ENCODE data around the gene BICDL2. TPM values are rescaled to one million over a fixed set of nuclear protein-coding genes. Genes with fewer than 3 reads are reported as not detected.

The BICDL2 gene
- total and polyA plus RNA-seq, 2 of the 8 experiments (the other 6 are each of a cell fraction or from before 2014, with no cell fraction given), result 7.3 to 15.9 TPM

- TF ChIP-seq CBX5 (IDR thresholded peaks at IDR 0.05; ENCODE audit: low read depth, low read length) (no peak), TAF1 (IDR thresholded peaks at IDR 0.05; ENCODE audit: low read depth, low read length) (no peak), RFX5 (IDR thresholded peaks at IDR 0.05; ENCODE audit: borderline replicate concordance, low read depth, low read length) (no peak), JUN (IDR thresholded peaks at IDR 0.05; ENCODE audit: low read depth, low read length) (no peak), EZH2 (IDR thresholded peaks at IDR 0.05; ENCODE audit: low read depth, low read length, severe bottlenecking) (no peak), BRCA1 (IDR thresholded peaks at IDR 0.05; ENCODE audit: low read depth, low read length) (no peak), POLR2A (IDR thresholded peaks at IDR 0.05; ENCODE audit: control extremely low read depth in 1 of 2, low read depth in 2 of 2, low read length in 2 of 2) (0 out of 3 replicates have a peak, but pooled peaks of 1 of the 2 experiments have one; percentile 32), BACH1 (IDR thresholded peaks at IDR 0.05; ENCODE audit: low read length) (no peak), GTF2F1 (IDR thresholded peaks at IDR 0.05; ENCODE audit: borderline replicate concordance, low read depth, low read length) (no peak), NRF1 (IDR thresholded peaks at IDR 0.05; ENCODE audit: low read depth, low read length) (peak; percentile 69), ASH2L (IDR thresholded peaks at IDR 0.05; ENCODE audit: low read length) (no peak), CHD2 (IDR thresholded peaks at IDR 0.05; ENCODE audit: low read length) (peak; percentile 87), EP300 (IDR thresholded peaks at IDR 0.05; ENCODE audit: borderline replicate concordance in 1 of 2, low read depth in 2 of 2, low read length in 2 of 2) (peak in 1 of 2 experiments; percentile 36; a peak in 1 of 3 replicates), POU5F1 (IDR thresholded peaks at IDR 0.05; ENCODE audit: low read depth, low read length) (no peak), SIN3A (conservative IDR thresholded peaks at IDR 0.05 in 1 of 2, IDR thresholded peaks at IDR 0.05 in 1 of 2; ENCODE audit: low read depth in 1 of 2, low read length in 2 of 2) (peak; percentile 76 to 97; a peak in 3 of 4 replicates), RAD21 (IDR thresholded peaks at IDR 0.05 in 1 of 2, conservative IDR thresholded peaks at IDR 0.05 in 1 of 2; ENCODE audit: low read depth in 2 of 2, low read length in 2 of 2) (peak; percentile 85 to 92), SIX5 (IDR thresholded peaks at IDR 0.05; ENCODE audit: low read depth, low read length) (no peak), TBP (IDR thresholded peaks at IDR 0.05; ENCODE audit: low read depth, low read length) (no peak; the same call in 1 of the 2 replicates), NANOG (IDR thresholded peaks at IDR 0.05; ENCODE audit: insufficient read depth, low read depth, low read length, poor library complexity, severe bottlenecking) (peak; percentile 42), HDAC2 (IDR thresholded peaks at IDR 0.05; ENCODE audit: borderline replicate concordance in 1 of 2, low read depth in 2 of 2, low read length in 2 of 2) (peak in 1 of 2 experiments; percentile 27; a peak in 1 of 4 replicates), SP2 (IDR thresholded peaks at IDR 0.05; ENCODE audit: low read length) (peak; percentile 62), CBX8 (IDR thresholded peaks at IDR 0.05; ENCODE audit: borderline replicate concordance, low read depth, low read length) (no peak)
- TF ChIP-seq, protein P1, sequence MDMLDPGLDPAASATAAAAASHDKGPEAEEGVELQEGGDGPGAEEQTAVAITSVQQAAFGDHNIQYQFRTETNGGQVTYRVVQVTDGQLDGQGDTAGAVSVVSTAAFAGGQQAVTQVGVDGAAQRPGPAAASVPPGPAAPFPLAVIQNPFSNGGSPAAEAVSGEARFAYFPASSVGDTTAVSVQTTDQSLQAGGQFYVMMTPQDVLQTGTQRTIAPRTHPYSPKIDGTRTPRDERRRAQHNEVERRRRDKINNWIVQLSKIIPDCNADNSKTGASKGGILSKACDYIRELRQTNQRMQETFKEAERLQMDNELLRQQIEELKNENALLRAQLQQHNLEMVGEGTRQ (IDR thresholded peaks at IDR 0.05; ENCODE audit: low read length), result no peak
Measured at GRCh38 chr16:3003582-3004270, 33.0 kb downstream of the BICDL2 start (continued).

All from H1 (cell line).